Posterior vena cava (tissue), 2 donors: ENCODE measurements around the gene PLA2G4F. TPM values are rescaled to one million over a fixed set of nuclear protein-coding genes. Genes with fewer than 3 reads are reported as not detected.

ENCODE experiments used
- microRNA-seq, 2 donors: library from miRNA; unstranded; fragments of <30 nt; microRNA quantifications; one replicate each; pipeline ENCODE4 v1.2.0, GENCODE V29; 2020 to 2021; ENCODE audit warnings: borderline microRNAs expressed in 2 of 2
- total RNA-seq, 2 donors: library from RNA; stranded (reverse); fragmentation: NEBNext Ultra II Directional; extraction: Animal tissue kit (Norgen Biotek cat#: 25700); gene quantifications; one replicate each; pipeline ENCODE4 v1.2.1, GENCODE V29; 2021
- donor health status: DM: yes; HTN: yes; CAD: no.
- donor health status: DM: yes; HTN: yes; CAD: no.

Gene PLA2G4F
- total RNA-seq, 2 donors from 2014 or later, result not detected

Small RNA genes lying within 50 kb of the gene (microRNA-seq; reads per million reads assigned to microRNA genes)
- gene MIR627, result 6.8 to 11.0 reads per million in 2 donors

Other genes starting within 250 kb of the PLA2G4F start
- 10 to 100 TPM; 21.3 to 22.5 TPM for gene EHD4, start 184.1 kb downstream of the PLA2G4F start, total RNA-seq
- gene PLA2G4E, start 135.6 kb downstream of the PLA2G4F start, total RNA-seq, result not detected
- not detected for gene PLA2G4D, start 62.1 kb downstream of the PLA2G4F start, total RNA-seq
- 10 to 100 TPM; 48.4 to 58.0 TPM for gene VPS39, start 51.7 kb upstream of the PLA2G4F start, total RNA-seq
- 10 to 100 TPM; 30.9 to 34.8 TPM for gene GANC, start 116.6 kb upstream of the PLA2G4F start, total RNA-seq
- 10 to 100 TPM; 51.4 to 51.9 TPM for gene TMEM87A, start 116.8 kb upstream of the PLA2G4F start, total RNA-seq
- 10 to 100 TPM in 1 of 2 donors, 1 to 10 TPM in 1; 7.6 to 11.8 TPM for gene CAPN3, start 202.9 kb upstream of the PLA2G4F start, total RNA-seq